ENCODE measurements around the gene PCDHA3. TPM values are rescaled to one million over a fixed set of nuclear protein-coding genes. Genes with fewer than 3 reads are reported as not detected.

PCDHA3 gene
- total RNA-seq, result 0.07 and 0.25 TPM in 2 replicates

GRCh38 chr5:140800816-140801493 lies at the start of gene PCDHA3:
Gene PCDHA3, plus strand, starts transcription at chr5:140801057.
- no peaks in the 10 kb centered on the region for H3K27me3 ChIP-seq (ENCODE audit: control insufficient read depth, insufficient read depth, low read length)
- H3K36me3 ChIP-seq (ENCODE audit: control insufficient read depth, insufficient read depth, low read length), result no peaks in the 10 kb centered on the region
- H3K4me3 ChIP-seq (ENCODE audit: low read depth, low read length), result no peak within 1 kb of the TSS
- TF ChIP-seq, protein P1, sequence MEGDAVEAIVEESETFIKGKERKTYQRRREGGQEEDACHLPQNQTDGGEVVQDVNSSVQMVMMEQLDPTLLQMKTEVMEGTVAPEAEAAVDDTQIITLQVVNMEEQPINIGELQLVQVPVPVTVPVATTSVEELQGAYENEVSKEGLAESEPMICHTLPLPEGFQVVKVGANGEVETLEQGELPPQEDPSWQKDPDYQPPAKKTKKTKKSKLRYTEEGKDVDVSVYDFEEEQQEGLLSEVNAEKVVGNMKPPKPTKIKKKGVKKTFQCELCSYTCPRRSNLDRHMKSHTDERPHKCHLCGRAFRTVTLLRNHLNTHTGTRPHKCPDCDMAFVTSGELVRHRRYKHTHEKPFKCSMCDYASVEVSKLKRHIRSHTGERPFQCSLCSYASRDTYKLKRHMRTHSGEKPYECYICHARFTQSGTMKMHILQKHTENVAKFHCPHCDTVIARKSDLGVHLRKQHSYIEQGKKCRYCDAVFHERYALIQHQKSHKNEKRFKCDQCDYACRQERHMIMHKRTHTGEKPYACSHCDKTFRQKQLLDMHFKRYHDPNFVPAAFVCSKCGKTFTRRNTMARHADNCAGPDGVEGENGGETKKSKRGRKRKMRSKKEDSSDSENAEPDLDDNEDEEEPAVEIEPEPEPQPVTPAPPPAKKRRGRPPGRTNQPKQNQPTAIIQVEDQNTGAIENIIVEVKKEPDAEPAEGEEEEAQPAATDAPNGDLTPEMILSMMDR (IDR thresholded peaks at IDR 0.05; ENCODE audit: insufficient read depth, low read length, poor library complexity, severe bottlenecking), result no peak
- DNase-seq (ENCODE audit: low read depth), result no peak

DNA sequence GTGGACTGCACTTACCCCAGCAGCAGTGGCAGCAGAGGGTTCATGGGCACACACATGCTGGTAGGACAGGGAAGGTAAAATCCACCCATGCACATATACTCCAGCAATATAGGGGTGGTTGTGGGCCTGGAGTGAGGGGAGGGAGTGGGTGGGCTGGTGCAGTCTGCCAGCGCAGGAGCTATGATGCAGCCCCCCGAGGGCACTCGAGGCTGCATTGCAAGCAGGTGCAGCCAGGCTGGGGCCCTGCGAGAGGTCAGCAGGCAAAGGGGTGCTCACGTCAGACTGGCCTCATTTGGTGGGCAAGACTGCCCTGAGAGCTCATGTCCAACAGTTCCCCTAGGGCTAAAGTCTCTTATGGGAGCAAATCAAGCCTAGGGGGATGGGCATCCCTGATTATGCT lies 47.3 kb upstream of the PCDHA3 start:
- no peak overlapping the region for H3K4me3 ChIP-seq (ENCODE audit: low read depth, low read length)
- no peaks in the 10 kb centered on the region for H3K27me3 ChIP-seq (ENCODE audit: control insufficient read depth, insufficient read depth, low read length)
- no peak for DNase-seq (ENCODE audit: low read depth)
- no peaks in the 10 kb centered on the region for H3K36me3 ChIP-seq (ENCODE audit: control insufficient read depth, insufficient read depth, low read length)
- TF ChIP-seq, protein P1 (IDR thresholded peaks at IDR 0.05; ENCODE audit: insufficient read depth, low read length, poor library complexity, severe bottlenecking), result no peak

- no peak for DNase-seq (ENCODE audit: low read depth)
- TF ChIP-seq, protein P1 (IDR thresholded peaks at IDR 0.05; ENCODE audit: insufficient read depth, low read length, poor library complexity, severe bottlenecking), result no peak
Measured at GRCh38 chr5:140764177-140764973, 36.5 kb upstream of the PCDHA3 start.

GRCh38 chr5:140767444-140767843 lies 33.4 kb upstream of the PCDHA3 start:
- H3K27me3 ChIP-seq (ENCODE audit: control insufficient read depth, insufficient read depth, low read length), result no peaks in the 10 kb centered on the region
- no peaks in the 10 kb centered on the region for H3K36me3 ChIP-seq (ENCODE audit: control insufficient read depth, insufficient read depth, low read length)
- no peak overlapping the region for H3K4me3 ChIP-seq (ENCODE audit: low read depth, low read length)
- TF ChIP-seq, protein P1 (IDR thresholded peaks at IDR 0.05; ENCODE audit: insufficient read depth, low read length, poor library complexity, severe bottlenecking), result no peak
- no peak for DNase-seq (ENCODE audit: low read depth)

More at GRCh38 chr5:140764177-140764973, 36.5 kb upstream of the PCDHA3 start:
- H3K27me3 ChIP-seq (ENCODE audit: control insufficient read depth, insufficient read depth, low read length), result no peaks in the 10 kb centered on the region
- H3K36me3 ChIP-seq (ENCODE audit: control insufficient read depth, insufficient read depth, low read length), result no peaks in the 10 kb centered on the region
- H3K4me3 ChIP-seq (ENCODE audit: low read depth, low read length), result no peak overlapping the region

- H3K4me3 ChIP-seq (ENCODE audit: low read depth, low read length), result no peak overlapping the region
- no peak for DNase-seq (ENCODE audit: low read depth)
- H3K27me3 ChIP-seq (ENCODE audit: control insufficient read depth, insufficient read depth, low read length), result no peaks in the 10 kb centered on the region
- TF ChIP-seq, protein P1 (IDR thresholded peaks at IDR 0.05; ENCODE audit: insufficient read depth, low read length, poor library complexity, severe bottlenecking), result no peak
- no peaks in the 10 kb centered on the region for H3K36me3 ChIP-seq (ENCODE audit: control insufficient read depth, insufficient read depth, low read length)
Measured at GRCh38 chr5:140780512-140780911, 20.3 kb upstream of the PCDHA3 start.
